HL-60 (cell line): ENCODE results near the gene MPHOSPH8.

Experiments used
- POLR2AphosphoS5 ChIP-seq: IDR thresholded peaks from 2 replicates; pipeline ENCODE4 v1.6.1; 2012; ENCODE audit warnings: low read depth
- TF ChIP-seq, protein P1 (sequence below): IDR thresholded peaks from one replicate; pipeline ENCODE4 v1.5.1; 2011; ENCODE audit warnings: low read length, control low read depth, inconsistent platforms; ENCODE audit not compliant: insufficient read depth

DNA sequence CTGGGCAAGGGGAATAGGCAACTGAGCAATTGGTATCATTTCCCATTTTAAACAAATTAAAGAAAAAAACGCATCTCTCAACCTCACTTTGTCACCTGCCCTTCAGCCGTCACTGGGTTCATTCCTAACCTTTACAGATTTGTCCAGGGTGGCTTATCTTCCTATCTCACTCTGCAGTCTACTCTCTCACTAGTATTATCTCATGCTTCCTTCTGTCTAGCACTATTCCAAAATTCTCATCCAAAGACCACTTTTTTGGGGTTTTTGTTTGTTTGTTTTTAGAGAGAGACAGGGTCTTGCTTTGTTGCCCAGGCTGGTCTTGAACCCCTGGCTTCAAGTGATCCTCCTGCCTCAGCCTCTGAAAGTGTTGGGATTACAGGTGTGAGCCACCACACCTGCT lies 26.7 kb upstream of the MPHOSPH8 start:
- TF ChIP-seq, protein P1, sequence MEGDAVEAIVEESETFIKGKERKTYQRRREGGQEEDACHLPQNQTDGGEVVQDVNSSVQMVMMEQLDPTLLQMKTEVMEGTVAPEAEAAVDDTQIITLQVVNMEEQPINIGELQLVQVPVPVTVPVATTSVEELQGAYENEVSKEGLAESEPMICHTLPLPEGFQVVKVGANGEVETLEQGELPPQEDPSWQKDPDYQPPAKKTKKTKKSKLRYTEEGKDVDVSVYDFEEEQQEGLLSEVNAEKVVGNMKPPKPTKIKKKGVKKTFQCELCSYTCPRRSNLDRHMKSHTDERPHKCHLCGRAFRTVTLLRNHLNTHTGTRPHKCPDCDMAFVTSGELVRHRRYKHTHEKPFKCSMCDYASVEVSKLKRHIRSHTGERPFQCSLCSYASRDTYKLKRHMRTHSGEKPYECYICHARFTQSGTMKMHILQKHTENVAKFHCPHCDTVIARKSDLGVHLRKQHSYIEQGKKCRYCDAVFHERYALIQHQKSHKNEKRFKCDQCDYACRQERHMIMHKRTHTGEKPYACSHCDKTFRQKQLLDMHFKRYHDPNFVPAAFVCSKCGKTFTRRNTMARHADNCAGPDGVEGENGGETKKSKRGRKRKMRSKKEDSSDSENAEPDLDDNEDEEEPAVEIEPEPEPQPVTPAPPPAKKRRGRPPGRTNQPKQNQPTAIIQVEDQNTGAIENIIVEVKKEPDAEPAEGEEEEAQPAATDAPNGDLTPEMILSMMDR, result no peak
- TF ChIP-seq POLR2AphosphoS5, result no peak
